BJ (cell line): ENCODE results near the gene GALNT2. TPM values are rescaled to one million over a fixed set of nuclear protein-coding genes. Genes with fewer than 3 reads are reported as not detected.

Experiments used
- CTCF ChIA-PET: fragments of 350-600 bp; formaldehyde crosslinking; extraction: SDS; loops from one replicate; lab custom pipeline; 2021; ENCODE audit warnings: antibody characterized with exemption, inconsistent platforms; lab: Yijun Ruan, JAX
- POLR2A ChIA-PET: fragments of 300-600 bp; sonication (Branson Sonifier 250); formaldehyde crosslinking; extraction: SDS; loops from one replicate; lab custom pipeline; 2021; ENCODE audit warnings: antibody characterized with exemption; lab: Charles Lee
- DNase-seq: peaks from one replicate; pipeline ENCODE4 v3.0.0-alpha.2; 2011; ENCODE audit warnings: low read depth
- H3K27me3 ChIP-seq: 2 replicates; pipeline ENCODE4 v1.6.0; 2011; ENCODE audit warnings: low read length; ENCODE audit not compliant: control insufficient read depth, insufficient read depth
- H3K36me3 ChIP-seq: 2 replicates; pipeline ENCODE4 v1.5.1; 2011; ENCODE audit warnings: low read length; ENCODE audit not compliant: control insufficient read depth, insufficient read depth
- H3K4me3 ChIP-seq: 2 replicates; pipeline ENCODE4 v1.5.1; 2011; ENCODE audit warnings: low read depth, mild to moderate bottlenecking, control low read depth, low read length
- polyA plus RNA-seq: library from polyadenylated mRNA; depleted of rRNA; stranded (reverse); fragments of >200 nt; gene quantifications from 2 replicates; pipeline ENCODE4 v1.2.3, GENCODE V29; 2011
- TF ChIP-seq, protein P1 (sequence below): IDR thresholded peaks from 2 replicates; pipeline ENCODE4 v1.5.1; 2011; ENCODE audit warnings: low read depth, mild to moderate bottlenecking, control low read depth, inconsistent platforms, low read length, moderate library complexity; ENCODE audit not compliant: insufficient read depth

GALNT2 gene
- polyA plus RNA-seq, 1 experiment = 90.9 TPM

DNA sequence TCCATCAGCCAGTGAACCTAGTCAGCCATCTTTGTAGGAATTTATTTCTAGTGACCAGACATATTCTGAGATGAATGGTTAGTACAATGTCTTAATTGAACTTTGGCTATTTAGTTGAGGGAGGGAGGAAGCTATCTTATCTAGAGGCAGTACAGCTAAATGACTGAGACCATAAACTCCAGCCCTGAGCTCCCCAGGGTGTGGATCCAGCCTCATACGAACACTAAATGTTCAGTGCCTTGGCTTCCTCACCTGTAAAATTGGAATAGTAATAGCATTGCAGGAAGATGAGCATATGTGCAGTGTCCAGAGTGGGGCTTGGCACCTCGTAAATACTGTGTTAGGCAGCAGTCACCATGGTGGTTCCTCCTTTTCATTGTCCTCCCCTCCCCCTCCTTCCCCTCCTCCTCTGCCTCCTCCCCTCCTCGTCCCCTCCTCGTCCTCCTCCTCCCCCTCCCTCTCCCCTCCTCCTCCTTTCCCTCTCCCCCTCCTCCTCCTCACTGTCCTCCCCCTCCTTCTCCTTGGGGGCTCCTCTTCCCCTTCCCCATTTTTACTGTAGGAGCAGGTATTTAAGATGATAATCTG lies 108.2 kb downstream of the GALNT2 start:
- H3K36me3 ChIP-seq = no peaks in the 10 kb centered on the region
- no peaks in the 10 kb centered on the region for H3K27me3 ChIP-seq
- TF ChIP-seq, protein P1, sequence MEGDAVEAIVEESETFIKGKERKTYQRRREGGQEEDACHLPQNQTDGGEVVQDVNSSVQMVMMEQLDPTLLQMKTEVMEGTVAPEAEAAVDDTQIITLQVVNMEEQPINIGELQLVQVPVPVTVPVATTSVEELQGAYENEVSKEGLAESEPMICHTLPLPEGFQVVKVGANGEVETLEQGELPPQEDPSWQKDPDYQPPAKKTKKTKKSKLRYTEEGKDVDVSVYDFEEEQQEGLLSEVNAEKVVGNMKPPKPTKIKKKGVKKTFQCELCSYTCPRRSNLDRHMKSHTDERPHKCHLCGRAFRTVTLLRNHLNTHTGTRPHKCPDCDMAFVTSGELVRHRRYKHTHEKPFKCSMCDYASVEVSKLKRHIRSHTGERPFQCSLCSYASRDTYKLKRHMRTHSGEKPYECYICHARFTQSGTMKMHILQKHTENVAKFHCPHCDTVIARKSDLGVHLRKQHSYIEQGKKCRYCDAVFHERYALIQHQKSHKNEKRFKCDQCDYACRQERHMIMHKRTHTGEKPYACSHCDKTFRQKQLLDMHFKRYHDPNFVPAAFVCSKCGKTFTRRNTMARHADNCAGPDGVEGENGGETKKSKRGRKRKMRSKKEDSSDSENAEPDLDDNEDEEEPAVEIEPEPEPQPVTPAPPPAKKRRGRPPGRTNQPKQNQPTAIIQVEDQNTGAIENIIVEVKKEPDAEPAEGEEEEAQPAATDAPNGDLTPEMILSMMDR = no peak
- no peak overlapping the region for H3K4me3 ChIP-seq
- DNase-seq = no peak
- ChIA-PET POLR2A (no interaction called here), CTCF (interaction anchor here (0.6 kb wide), 1 partner anchor 9 kb away, joined by 3 read pairs; no protein-coding TSS in a partner anchor)

DNA sequence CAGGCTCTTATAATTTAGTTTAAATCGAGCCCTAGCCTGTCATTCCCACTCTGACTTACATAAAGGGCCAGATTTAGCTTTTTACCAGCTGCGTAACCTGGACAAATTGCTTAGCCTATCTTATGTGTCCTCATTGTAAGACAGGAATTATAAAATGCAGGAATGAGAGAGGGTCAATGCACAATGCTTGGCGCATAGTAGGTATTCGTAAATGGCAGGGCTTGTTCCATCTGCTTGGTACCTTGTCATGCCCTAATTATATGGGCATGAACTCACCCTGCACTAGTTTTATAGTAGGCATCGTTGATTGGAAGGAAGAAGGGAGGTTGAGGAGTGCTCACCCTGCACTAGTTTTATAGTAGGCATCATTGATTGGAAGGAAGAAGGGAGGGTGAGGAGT lies 108.8 kb downstream of the GALNT2 start:
- TF ChIP-seq, protein P1 = no peak
- DNase-seq = no peak
- Histone ChIP-seq H3K27me3 (no peaks in the 10 kb centered on the region), H3K4me3 (no peak overlapping the region), H3K36me3 (no peaks in the 10 kb centered on the region)
- CTCF ChIA-PET = no interaction called here
- POLR2A ChIA-PET = no interaction called here

DNA sequence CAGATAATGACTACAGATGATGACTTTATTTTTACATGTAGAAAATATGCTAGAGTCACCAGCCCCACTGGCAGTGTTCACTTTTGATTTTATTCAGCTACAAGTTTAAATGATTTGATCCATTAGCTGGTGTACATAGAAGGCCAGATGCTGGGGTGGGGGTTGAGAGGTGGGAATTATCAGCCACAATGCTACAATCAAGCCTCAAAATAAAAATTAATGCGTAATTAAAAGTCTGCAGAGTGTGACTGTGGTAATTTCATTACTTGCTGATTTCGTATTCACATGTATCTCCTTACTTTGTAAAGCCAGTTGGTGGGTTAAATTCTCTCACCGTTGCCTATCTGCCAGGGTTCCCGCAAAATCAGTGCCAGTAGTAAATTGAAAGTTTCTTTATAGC lies 109.3 kb downstream of the GALNT2 start:
- Histone ChIP-seq H3K4me3 (no peak overlapping the region), H3K36me3 (no peaks in the 10 kb centered on the region), H3K27me3 (no peaks in the 10 kb centered on the region)
- CTCF ChIA-PET = interaction anchor here (1.7 kb wide), 1 partner anchor 15 kb away, joined by 5 read pairs; no protein-coding TSS in a partner anchor
- TF ChIP-seq, protein P1 = no peak
- DNase-seq = no peak
- POLR2A ChIA-PET = no interaction called here

DNA sequence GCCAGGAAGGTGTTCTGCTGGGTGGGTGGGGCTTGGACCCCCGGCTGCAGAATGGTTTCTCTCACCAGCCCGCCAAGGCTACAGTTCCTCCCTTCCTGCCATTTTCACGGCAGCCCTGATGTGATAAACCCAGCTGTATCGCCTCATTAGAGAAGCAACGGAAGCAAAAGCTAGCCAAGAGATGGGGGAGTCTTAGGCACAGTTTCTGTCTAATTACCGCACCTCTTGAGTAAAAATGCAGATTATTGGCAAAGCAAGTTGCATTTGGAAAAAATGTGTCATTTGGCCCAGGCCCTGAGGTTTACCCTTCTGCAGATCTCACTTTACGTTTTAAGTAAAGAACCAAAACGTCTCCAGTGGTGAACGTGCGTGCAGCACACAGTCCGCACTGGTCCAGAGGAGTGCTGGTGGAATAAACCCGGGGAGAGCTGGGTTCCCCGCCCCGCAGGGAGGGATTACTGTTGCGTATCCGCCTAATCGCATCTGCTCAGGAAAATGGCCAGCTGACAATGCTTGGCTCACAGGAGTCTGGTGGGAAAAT lies 109.9 kb downstream of the GALNT2 start:
- CTCF ChIA-PET = interaction anchor here (0.5 to 1.7 kb wide), 2 partner anchors 14 to 210 kb away, joined by 3 to 5 read pairs; no protein-coding TSS in a partner anchor
- POLR2A ChIA-PET = no interaction called here
- Histone ChIP-seq H3K4me3 (no peak overlapping the region), H3K27me3 (no peaks in the 10 kb centered on the region), H3K36me3 (no peaks in the 10 kb centered on the region)
- no peak for DNase-seq
- TF ChIP-seq, protein P1 = no peak

DNA sequence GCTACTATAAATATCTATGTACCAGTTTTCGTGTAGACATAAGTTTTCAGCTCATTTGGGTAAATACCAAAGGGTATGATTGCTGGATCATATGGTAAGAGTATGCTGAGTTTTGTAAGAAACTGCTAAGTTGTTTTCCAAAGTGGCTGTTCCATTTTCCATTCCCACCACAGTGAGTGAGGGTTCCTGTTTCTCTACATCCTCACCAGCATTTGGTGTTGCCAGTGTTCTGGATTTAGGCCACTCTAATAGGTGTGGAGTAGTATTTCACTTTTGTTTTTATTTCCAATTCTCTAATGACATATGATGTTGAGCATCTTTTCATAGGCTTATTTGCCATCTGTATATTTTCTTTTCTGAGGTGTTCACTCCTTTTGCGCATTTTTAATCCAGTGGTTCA lies 112.2 kb downstream of the GALNT2 start:
- POLR2A ChIA-PET = no interaction called here
- TF ChIP-seq, protein P1 = no peak
- Histone ChIP-seq H3K4me3 (no peak overlapping the region), H3K36me3 (no peaks in the 10 kb centered on the region), H3K27me3 (no peaks in the 10 kb centered on the region)
- CTCF ChIA-PET = no interaction called here
- DNase-seq = no peak
